GM19395 (cell line): ENCODE results near the gene NDUFS3.
"Not testable (repeated sequence)": the region's sequence is repeated elsewhere in the genome, so short reads cannot be mapped to it uniquely, and the experiment has no call there.

Experiments
- ATAC-seq: cut with Tn5 transposase; IDR thresholded peaks from one replicate; pipeline ENCODE4 v1.9.1; 2021; ENCODE audit warnings: mild to moderate bottlenecking, moderate library complexity; ENCODE audit not compliant: unreplicated experiment

The NDUFS3 gene

DNA sequence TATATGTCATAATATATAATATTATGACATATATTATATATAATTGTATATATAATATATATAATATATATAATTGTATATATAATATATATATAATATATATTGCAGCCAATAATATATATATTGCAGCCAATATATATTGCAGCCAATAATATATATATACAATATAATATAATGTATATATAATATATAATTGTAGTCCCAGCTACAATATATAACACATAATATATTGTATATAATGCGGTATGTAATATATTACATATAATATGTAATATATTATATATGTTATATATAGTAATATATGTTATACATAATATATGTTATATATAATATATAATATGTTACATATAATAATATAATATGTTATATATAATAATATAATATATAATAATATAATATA lies 20.2 kb upstream of the NDUFS3 start:
- no peak for ATAC-seq

- ATAC-seq = no peak
Measured at GRCh38 chr11:47560426-47560825, 18.4 kb upstream of the NDUFS3 start.

DNA sequence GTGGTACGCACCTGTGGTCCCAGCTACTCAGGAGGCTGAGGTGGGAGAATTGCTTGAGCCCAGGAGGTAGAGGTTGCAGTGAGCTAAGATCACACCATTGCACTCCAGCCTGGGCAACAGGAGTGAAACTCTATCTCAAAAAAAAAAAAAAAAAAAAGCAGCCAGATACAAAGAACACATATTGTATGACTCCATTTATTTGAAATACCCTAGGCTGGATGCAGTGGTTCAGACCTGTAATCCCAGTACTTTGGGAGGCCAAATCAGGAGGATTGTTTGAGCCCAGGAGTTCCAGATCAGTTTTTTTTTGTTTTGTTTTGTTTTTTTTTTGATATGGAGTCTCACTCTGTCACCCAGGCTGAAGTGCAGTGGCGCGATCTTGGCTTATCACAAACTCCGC lies 16.5 kb upstream of the NDUFS3 start:
- ATAC-seq = not testable (repeated sequence)

- not testable (repeated sequence) for ATAC-seq
Measured at GRCh38 chr11:47564366-47564765, 14.5 kb upstream of the NDUFS3 start.

- ATAC-seq = peak; percentile 19
Measured at GRCh38 chr11:47564933-47565339, 13.9 kb upstream of the NDUFS3 start.

- ATAC-seq = peak; percentile 77
Measured at GRCh38 chr11:47565340-47566148, 13.3 kb upstream of the NDUFS3 start, which contains the start of gene PTPMT1. PTPMT1 (plus strand) TSS chr11:47565599; CDS start chr11:47565623, 24 bp downstream.

DNA sequence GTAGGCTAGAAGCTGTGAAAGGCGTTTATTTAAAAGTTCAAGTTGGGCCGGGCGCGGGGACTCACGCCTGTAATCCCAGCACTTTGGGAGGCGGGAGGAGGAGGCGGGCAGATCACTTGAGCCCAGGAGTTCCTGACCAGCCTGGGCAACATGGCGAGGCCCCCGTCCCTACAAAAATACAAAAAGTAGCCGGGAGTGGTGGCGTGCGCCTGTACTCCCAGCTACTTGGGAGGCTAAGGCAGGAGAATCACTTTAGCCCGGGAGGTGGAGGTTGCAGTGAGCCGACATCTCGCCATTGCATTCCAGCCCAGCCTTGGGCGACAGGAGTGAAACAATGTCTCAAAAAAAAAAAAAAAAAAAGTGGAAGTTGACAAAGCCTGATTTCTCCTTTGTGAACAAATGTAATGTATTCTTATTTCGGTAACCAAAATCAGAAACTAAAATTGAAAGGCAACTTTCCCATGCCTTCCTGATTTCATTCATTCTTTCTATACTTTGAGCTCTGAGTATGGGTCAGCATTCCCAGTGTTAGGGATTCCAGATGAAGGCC lies 12.7 kb upstream of the NDUFS3 start:
- peak; percentile 2 for ATAC-seq

DNA sequence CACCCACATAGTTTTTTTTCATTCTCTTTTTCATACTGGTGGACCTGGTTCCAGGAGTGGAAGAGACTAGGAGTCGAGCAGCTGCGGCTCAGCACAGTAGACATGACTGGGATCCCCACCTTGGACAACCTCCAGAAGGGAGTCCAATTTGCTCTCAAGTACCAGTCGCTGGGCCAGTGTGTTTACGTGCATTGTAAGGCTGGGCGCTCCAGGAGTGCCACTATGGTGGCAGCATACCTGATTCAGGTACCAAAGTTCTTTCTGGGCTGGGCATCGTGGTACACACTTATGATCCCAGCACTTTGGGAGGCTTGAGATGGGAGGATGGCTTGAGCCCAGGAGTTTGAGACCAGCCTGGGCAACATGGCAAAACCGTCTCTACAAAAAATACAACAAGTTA lies 9.2 kb upstream of the NDUFS3 start:
- no peak for ATAC-seq

GRCh38 chr11:47570651-47571356 lies 8.1 kb upstream of the NDUFS3 start:
- no peak for ATAC-seq

DNA sequence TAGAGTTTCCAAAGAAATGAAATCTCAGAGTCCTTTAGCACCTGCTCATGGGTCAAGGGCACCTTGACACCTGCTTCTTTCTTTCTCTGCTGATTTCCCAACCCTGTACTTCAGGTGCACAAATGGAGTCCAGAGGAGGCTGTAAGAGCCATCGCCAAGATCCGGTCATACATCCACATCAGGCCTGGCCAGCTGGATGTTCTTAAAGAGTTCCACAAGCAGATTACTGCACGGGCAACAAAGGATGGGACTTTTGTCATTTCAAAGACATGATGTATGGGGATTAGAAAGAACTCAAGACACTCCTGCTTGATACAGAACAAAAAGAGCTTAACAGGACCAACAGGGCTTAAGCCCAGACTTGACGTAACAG lies 7.5 kb upstream of the NDUFS3 start:
- ATAC-seq = no peak

DNA sequence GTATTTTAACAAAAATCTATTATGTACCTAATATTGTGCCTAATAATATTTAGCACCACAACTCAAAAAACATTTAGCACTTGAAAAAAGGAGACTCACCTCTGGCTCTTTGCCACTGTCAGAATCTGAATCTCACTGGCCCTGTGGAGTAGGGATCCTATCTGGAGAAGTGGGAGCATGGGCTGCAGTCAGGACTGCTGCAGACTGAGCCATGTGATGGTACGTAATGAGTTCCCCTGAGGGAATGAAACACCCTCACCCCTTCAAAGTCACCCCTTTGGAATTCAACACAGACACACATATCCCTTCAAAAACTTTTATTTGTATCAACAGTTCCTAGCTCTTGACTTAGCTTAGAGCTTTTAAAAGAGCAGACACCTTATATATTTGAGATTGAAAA lies 7.0 kb upstream of the NDUFS3 start:
- no peak for ATAC-seq

- no peak for ATAC-seq
Measured at GRCh38 chr11:47572715-47573255, 6.1 kb upstream of the NDUFS3 start.

DNA sequence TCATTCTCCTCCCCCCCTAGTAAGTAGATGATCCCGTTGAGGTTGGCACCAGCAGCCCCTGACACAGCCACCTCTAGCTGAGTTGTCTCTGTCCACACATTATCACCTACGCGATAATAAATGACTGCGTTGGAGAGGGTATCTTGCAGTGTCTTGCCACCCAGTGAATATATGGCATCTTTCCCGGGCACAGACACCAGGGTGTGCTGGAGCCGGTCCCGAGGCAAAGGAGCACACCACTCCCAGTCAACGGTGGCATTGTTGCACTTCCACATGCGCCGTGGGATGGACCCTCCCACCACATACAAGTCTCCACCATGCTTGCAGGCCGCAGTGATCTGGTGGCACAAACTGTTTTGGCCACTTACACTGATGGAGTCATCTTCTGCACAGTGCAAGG lies 5.6 kb upstream of the NDUFS3 start:
- ATAC-seq = no peak

GRCh38 chr11:47577460-47578041 lies 1.3 kb upstream of the NDUFS3 start:
- no peak for ATAC-seq

- no peak for ATAC-seq
Measured at GRCh38 chr11:47583844-47584243, 5.0 kb downstream of the NDUFS3 start.

GRCh38 chr11:47586098-47586855 lies 7.4 kb downstream of the NDUFS3 start, which contains the start of gene FAM180B:
FAM180B (plus strand) TSS chr11:47586678; CDS start chr11:47586769, 91 bp downstream.
- ATAC-seq = no peak

DNA sequence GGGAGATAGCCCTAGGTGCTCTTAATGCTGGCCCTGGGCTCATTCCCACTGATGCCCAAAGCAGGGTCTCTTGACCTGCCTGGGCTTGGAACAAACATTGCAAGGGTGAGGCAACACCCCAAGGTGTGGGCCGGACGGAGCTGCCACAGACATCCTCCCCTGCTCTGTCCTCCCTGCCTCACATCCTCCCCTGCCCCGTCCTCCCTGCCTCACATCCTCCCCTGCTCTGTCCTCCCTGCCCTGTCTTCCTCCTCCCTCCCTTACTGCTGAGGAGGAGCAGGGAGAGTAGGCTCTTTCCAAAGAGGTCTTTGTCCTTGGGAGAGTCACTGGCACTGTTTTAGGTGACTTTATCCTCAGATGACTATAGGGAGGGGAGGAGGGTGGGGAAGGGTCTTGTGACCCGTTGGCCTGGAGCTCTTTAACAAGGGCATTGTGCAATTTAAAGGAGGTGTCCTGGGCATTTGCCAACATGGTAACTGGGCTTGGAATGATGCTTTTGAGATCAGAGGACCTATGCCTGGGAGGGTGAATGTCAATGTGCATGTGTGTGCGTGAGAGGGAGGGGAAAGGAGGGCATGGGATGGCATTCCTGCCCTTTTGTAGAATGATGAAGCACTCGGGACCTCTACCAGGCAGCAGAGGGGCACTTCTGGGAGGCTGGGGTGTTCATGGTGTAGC lies 8.3 kb downstream of the NDUFS3 start:
- no peak for ATAC-seq

DNA sequence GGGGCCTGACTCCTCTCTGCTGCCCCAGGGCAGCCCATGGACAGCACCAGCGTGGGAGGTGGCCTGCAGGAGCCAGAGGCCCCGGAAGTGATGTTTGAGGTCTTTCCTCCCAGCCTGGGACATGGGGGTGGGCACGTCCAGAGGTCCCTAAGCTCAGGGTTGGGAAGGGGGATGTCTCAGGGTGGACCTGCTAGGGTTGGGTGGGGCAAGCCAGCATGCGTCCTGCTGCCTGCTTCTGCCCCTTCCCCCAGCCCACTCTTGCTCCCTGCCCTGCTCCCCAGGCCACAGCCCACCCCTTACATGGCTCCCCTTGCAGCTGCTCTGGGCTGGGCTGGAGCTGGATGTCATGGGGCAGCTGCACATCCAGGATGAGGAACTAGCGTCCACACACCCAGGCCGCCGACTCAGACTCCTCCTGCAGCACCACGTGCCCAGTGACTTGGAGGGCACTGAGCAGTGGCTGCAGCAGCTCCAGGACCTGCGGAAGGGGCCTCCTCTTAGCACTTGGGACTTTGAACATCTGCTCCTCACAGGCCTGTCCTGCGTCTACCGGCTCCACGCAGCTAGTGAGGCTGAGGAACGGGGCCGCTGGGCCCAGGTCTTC lies 9.0 kb downstream of the NDUFS3 start:
- no peak for ATAC-seq

DNA sequence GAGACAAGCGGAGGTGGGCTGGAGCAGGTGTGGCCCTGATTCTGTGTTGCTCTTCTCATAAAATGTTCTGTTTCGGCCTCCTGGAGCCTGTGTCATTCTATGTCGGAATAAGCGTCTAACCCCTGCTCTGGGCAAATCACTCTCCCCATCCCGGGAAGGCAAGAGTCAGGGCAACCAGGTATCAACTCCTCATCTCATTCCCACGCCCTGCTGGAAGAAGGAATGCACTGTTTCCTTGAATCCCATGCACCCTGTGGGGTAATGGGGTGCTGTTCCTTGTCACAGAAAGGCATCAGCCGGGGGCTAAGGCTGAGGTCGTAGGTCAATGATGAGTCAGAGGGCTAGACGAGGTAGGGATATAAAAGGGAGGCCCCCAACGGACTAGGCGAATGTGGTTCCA lies 10.2 kb downstream of the NDUFS3 start:
- no peak for ATAC-seq

- no peak for ATAC-seq
Measured at GRCh38 chr11:47589584-47589976, 10.7 kb downstream of the NDUFS3 start.
